H1 (cell line): ENCODE data around the gene VPS13D. TPM values are rescaled to one million over a fixed set of nuclear protein-coding genes. Genes with fewer than 3 reads are reported as not detected.

Experiments
- BACH1 ChIP-seq: IDR thresholded peaks from 2 replicates; pipeline ENCODE4 v1.6.1; 2012; ENCODE audit warnings: low read length, improper control_type of control experiment
- polyA plus RNA-seq, 7 experiments: library from polyadenylated mRNA; depleted of rRNA in 3 of 7; stranded (reverse) in 5 of 7; unstranded in 2 of 7; fragments of >200 nt in 5 of 7; fragments of 200-250 nt in 2 of 7; gene quantifications; 1 replicate in 5 of 7; 2 replicates in 1 of 7; 4 replicates in 1 of 7; pipeline versions ENCODE4 v1.2.1 to v1.2.3, GENCODE V29; 2011 to 2013; ENCODE audit warnings: missing spikeins in 2 of 7, mixed read lengths in 2 of 7
- total RNA-seq: library from RNA; stranded (reverse); fragmentation: NEBNext Ultra II Directional; extraction: Animal tissue kit (Norgen Biotek cat#: 25700); gene quantifications from 2 replicates; pipeline ENCODE4 v1.2.1, GENCODE V29; 2021

Gene VPS13D
- total and polyA plus RNA-seq, 2 of the 8 experiments (the other 6 are each of a cell fraction or from before 2014, with no cell fraction given) = 10.9 to 31.2 TPM

- TF ChIP-seq BACH1 = no peak
- TF ChIP-seq, all 59 proteins: peak for 0
Measured at GRCh38 chr1:12415038-12415466, 185.2 kb downstream of the VPS13D start (continued).
